Epithelial cell of proximal tubule (primary cell): ENCODE data around the gene ASCC1. TPM values are rescaled to one million over a fixed set of nuclear protein-coding genes. Genes with fewer than 3 reads are reported as not detected.
"Not testable (repeated sequence)": the region's sequence is repeated elsewhere in the genome, so short reads cannot be mapped to it uniquely, and the experiment has no call there.

ENCODE experiments used
- DNase-seq: peaks from one replicate; pipeline ENCODE4 v3.0.0-alpha.2; 2011; ENCODE audit warnings: low read depth
- H3K4me3 ChIP-seq: 2 replicates; pipeline ENCODE4 v1.5.1; 2011; ENCODE audit warnings: low read depth, mild to moderate bottlenecking, low read length
- CTCF ChIP-seq: conservative IDR thresholded peaks from 2 replicates; pipeline ENCODE4 v1.5.1; 2012; ENCODE audit warnings: low read depth, mild to moderate bottlenecking, low read length
- total RNA-seq: library from RNA; depleted of rRNA; stranded (reverse); fragments of >200 nt; gene quantifications from 2 replicates; pipeline ENCODE4 v1.2.3, GENCODE V29; 2015

The ASCC1 gene
- total RNA-seq, 1 donor from 2014 or later = 21.4 TPM

- DNase-seq = no peak
- TF ChIP-seq CTCF = no peak
- no peak overlapping the region for H3K4me3 ChIP-seq
These were observed 4.6 kb upstream of the ASCC1 start for GRCh38 chr10:72220637-72221036.

DNA sequence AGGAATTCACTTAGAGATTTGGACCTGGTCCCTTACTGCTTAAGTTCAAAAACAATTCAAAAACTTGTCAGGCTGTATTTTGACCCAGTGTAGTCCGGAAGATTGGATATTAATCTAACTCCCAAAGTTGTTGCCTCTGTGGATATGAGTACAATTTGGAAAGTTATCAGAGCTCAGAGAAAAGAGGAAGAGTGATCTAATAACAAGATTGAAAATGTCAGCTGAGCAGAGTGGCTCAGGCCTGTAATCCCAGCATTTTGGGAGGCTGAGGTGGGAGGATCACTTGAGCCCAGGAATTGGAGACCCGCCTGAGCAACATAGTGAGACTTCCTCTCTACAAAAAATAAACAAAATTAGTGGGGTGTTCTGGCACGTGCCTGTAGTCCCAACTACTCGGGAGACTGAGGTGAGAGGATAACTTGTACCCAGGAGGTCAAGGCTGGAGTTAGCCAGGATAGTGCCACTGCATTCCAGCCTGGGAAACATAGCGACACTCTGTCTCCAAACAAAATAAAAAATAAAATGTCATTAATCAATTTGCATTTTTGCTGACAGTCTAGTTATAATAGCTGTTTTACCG is 3.2 kb upstream of the ASCC1 start:
- no peak for TF ChIP-seq CTCF

DNA sequence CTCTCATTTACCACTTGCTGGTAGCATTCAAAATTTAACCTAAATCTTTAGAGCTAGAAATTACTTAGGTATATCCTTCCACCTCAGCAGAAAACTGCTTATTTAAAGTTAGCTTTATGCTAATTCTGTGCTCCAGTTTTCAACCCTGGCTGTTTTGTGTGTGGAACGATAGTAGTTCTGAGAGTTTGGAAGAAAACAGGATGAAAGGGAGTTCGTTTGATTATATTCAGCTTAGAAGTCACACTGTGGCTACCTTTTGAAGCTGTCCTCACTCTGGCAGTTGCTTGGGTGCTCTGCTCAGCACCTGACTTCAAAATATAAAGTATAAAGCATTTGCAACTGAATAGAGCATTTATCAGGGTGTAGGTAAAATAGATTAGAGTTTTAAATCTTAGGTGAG is 2.6 kb upstream of the ASCC1 start:
- TF ChIP-seq CTCF = no peak
- no peak for DNase-seq

More for the DNA sequence above, 3.2 kb upstream of the ASCC1 start:
- no peak overlapping the region for H3K4me3 ChIP-seq
- DNase-seq = no peak

GRCh38 chr10:72218325-72218724 is 2.2 kb upstream of the ASCC1 start:
- no peak for DNase-seq

More for the DNA sequence above, 2.6 kb upstream of the ASCC1 start:
- H3K4me3 ChIP-seq = no peak overlapping the region

GRCh38 chr10:72211832-72212231 is 4.2 kb downstream of the ASCC1 start:
- not testable (repeated sequence) for DNase-seq, H3K4me3 ChIP-seq

More at GRCh38 chr10:72218325-72218724, 2.2 kb upstream of the ASCC1 start:
- no peak overlapping the region for H3K4me3 ChIP-seq
- TF ChIP-seq CTCF = no peak

GRCh38 chr10:72211381-72211780 is 4.7 kb downstream of the ASCC1 start:
- H3K4me3 ChIP-seq, DNase-seq: not testable (repeated sequence)

- DNase-seq, H3K4me3 ChIP-seq: not testable (repeated sequence)
These were observed 7.5 kb downstream of the ASCC1 start for GRCh38 chr10:72208526-72208925.

- no peak for DNase-seq
- TF ChIP-seq CTCF = no peak
- H3K4me3 ChIP-seq = no peak overlapping the region
These were observed 9.4 kb downstream of the ASCC1 start for GRCh38 chr10:72206511-72207229.
